ENCODE data around the gene TPMT. TPM values are rescaled to one million over a fixed set of nuclear protein-coding genes. Genes with fewer than 3 reads are reported as not detected.

TPMT gene
- total RNA-seq, 1 experiment from 2014 or later: 13.3 TPM

DNA sequence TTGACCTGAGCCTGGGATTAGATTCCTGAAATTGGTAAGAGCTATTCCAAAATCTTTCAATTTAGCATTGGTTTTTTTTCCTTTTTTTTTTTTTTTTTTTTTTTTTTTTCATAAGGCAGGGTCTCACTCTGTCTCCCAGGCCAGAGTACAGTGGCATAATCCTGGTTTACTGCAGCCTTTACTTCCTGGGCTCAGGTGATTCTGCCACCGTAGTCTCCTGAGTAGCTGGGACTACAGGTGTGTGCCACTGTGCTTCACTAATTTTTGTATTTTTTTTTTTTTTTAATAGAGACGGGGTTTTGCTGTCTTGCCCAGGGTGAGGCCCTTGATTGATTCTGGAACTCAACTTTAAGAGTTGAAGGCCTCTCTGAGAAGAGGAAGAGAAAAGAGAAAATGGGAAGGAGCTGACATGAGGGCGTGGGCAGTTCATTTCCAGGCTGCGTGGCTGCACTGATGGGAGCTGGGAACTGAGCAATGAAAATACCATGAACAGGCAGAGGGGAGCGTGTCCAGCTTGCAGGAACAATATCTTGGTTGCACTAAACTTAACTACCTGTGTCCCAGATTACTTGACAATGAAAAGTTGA is 25.0 kb upstream of the TPMT start:
- H3T11ph ChIP-seq (ENCODE audit: low read length): no peak overlapping the region
- TF ChIP-seq, protein P1, sequence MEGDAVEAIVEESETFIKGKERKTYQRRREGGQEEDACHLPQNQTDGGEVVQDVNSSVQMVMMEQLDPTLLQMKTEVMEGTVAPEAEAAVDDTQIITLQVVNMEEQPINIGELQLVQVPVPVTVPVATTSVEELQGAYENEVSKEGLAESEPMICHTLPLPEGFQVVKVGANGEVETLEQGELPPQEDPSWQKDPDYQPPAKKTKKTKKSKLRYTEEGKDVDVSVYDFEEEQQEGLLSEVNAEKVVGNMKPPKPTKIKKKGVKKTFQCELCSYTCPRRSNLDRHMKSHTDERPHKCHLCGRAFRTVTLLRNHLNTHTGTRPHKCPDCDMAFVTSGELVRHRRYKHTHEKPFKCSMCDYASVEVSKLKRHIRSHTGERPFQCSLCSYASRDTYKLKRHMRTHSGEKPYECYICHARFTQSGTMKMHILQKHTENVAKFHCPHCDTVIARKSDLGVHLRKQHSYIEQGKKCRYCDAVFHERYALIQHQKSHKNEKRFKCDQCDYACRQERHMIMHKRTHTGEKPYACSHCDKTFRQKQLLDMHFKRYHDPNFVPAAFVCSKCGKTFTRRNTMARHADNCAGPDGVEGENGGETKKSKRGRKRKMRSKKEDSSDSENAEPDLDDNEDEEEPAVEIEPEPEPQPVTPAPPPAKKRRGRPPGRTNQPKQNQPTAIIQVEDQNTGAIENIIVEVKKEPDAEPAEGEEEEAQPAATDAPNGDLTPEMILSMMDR (conservative IDR thresholded peaks at IDR 0.05): no peak
- H2AFZ ChIP-seq (ENCODE audit: low read length): no peak overlapping the region
- H4K8ac ChIP-seq (replicated peaks; ENCODE audit: insufficient read length, low read depth, low read length): no peak overlapping the region
- no CpG with 5 or more reads among the region's 5 CpGs for WGBS (ENCODE audit: extremely low coverage, insufficient read length, low lambda C conversion rate)
- H2AK5ac ChIP-seq (ENCODE audit: insufficient read length, low read length): no peak overlapping the region
- no peaks in the 10 kb centered on the region for H3K23me2 ChIP-seq (ENCODE audit: insufficient read length, low read depth, low read length, poor library complexity, severe bottlenecking)
- no peak overlapping the region for H3K27ac ChIP-seq (ENCODE audit: insufficient read length, low read depth, low read length)
- H3K4me1 Mint-ChIP-seq: peaks cover 8 to 17% of the 10 kb centered on the region in 2 experiments
- H4K91ac ChIP-seq (ENCODE audit: insufficient read length, low read depth, low read length): no peak overlapping the region
- H3K27me3 ChIP-seq (ENCODE audit: insufficient read depth, low read length): no peaks in the 10 kb centered on the region
- no peaks in the 10 kb centered on the region for H3K79me1 ChIP-seq (ENCODE audit: insufficient read depth, low read depth, low read length, poor library complexity, severe bottlenecking)
- H3K9me3 ChIP-seq (ENCODE audit: control insufficient read depth, low read depth, low read length): no peaks in the 10 kb centered on the region
- no peak overlapping the region for H2BK20ac ChIP-seq (ENCODE audit: low read depth, low read length, poor library complexity, severe bottlenecking)
- H4K5ac ChIP-seq (ENCODE audit: insufficient read length, low read depth, low read length): no peak overlapping the region
- no peak overlapping the region for H2BK5ac ChIP-seq (ENCODE audit: insufficient read length, low read length)
- no peaks in the 10 kb centered on the region for H3K79me2 ChIP-seq (ENCODE audit: insufficient read depth, low read length)
- H3K18ac ChIP-seq (ENCODE audit: insufficient read length, low read depth, low read length): no peak overlapping the region
- no peak overlapping the region for H2BK120ac ChIP-seq (ENCODE audit: low read depth, low read length, poor library complexity, severe bottlenecking)
- no peak overlapping the region for H3K56ac ChIP-seq (ENCODE audit: insufficient read length, low read depth, low read length)
- H3K4me2 ChIP-seq (ENCODE audit: insufficient read depth, insufficient read length, low read length): no peak overlapping the region
- no peak overlapping the region for H3K9ac ChIP-seq (ENCODE audit: extremely low read depth, insufficient read length, low read length)
- no peak overlapping the region; a peak in 1 of 5 replicates for H3K4me3 Mint-ChIP-seq
- no peaks in the 10 kb centered on the region for H4K20me1 ChIP-seq (ENCODE audit: control insufficient read depth, insufficient read depth, insufficient read length)
- H3K4ac ChIP-seq (ENCODE audit: low read depth, low read length): no peak overlapping the region
- peaks cover 5 to 41% (median 25%) of the 10 kb centered on the region in 3 experiments; a peak in 6 of 7 replicates for H3K36me3 Mint-ChIP-seq (ENCODE audit: insufficient read depth in 1 of 3, low read depth in 3 of 3)
- no peaks in the 10 kb centered on the region for H3K27me3 Mint-ChIP-seq (ENCODE audit: low read depth)
- no peak overlapping the region for H2BK12ac ChIP-seq (ENCODE audit: insufficient read length, low read depth, low read length)
- no peak for DNase-seq
- peak overlapping the region; percentile 36 to 78 (median 48) for H3K27ac Mint-ChIP-seq
- no peak overlapping the region for H2BK15ac ChIP-seq (ENCODE audit: low read depth, low read length)
- no peaks in the 10 kb centered on the region for H3K9me3 Mint-ChIP-seq
- H3K4me1 ChIP-seq (ENCODE audit: insufficient read depth, low read length): no peaks in the 10 kb centered on the region
- H3K14ac ChIP-seq (ENCODE audit: insufficient read depth, low read length): no peak overlapping the region
- no peak overlapping the region for H3K23ac ChIP-seq (ENCODE audit: insufficient read length, low read depth, low read length)
